ENCODE measurements around the gene DESI1.

DNA sequence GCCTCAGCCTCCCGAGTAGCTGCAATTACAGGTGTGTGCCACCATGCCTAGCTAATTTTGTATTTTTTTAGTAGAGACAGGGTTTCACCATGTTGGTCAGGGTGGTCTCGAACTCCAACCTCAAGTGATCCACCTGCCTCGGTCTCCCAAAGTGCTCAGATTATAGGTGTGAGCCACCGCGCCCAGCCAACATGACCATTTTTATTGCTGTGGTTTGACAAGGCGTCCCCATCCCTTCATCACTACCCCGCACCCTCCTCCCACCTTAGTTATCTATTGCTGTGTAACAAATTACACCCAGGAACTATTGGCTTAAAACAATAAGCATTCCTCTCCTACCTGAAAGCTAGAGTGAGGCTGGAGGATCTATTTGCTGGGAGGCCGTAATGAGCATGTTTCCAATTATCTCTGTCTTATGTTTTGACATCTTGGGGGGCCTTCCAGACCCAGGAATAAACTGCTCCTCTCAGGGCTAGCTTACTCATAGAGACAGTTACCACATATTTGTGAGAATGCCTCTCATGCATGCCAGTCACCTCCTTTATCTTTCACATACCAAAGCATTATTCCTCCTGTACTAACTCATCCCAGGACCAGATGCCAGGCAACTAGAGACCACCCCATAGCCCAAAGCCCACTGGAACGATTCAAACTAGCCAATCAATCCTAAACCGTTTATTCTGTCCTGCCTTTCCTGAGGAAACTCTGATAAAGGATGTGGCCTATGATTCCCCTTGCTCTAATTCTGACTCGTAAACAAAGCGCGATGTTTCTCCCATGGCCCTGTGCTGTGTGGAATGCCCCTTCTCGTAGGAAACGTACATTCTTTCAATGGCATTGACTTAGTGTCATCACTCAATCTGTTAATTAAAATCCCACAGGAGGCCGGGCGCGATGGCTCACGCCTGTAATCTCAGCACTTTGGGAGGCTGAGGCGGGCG is 48.4 kb upstream of the DESI1 start:
- TF ChIP-seq GATA3 (IDR thresholded peaks at IDR 0.05; ENCODE audit: low read depth, low read length), result no peak
- TF ChIP-seq GATA2 (IDR thresholded peaks at IDR 0.05; ENCODE audit: low read depth, low read length), result no peak

Data from SH-SY5Y (cell line).